ENCODE results near the gene IFNA21.
A peak's percentile ranks its signal among the peaks of the same experiment; 100 is the strongest.
"Not testable (repeated sequence)": the region's sequence is repeated elsewhere in the genome, so short reads cannot be mapped to it uniquely, and the experiment has no call there.

Gene IFNA21

GRCh38 chr9:21166560-21166959 lies at the start of gene IFNA21:
Gene IFNA21 (minus strand): TSS chr9:21166660. CDS start chr9:21166612, 48 bp downstream.
- DNase-seq (ENCODE audit: low read depth), result not testable (repeated sequence)

GRCh38 chr9:21213411-21214326 lies 47.2 kb upstream of the IFNA21 start:
- DNase-seq (ENCODE audit: low read depth), result not testable (repeated sequence)

- DNase-seq (ENCODE audit: low read depth), result not testable (repeated sequence)
Measured at GRCh38 chr9:21212160-21212559, 45.7 kb upstream of the IFNA21 start.

GRCh38 chr9:21210782-21211181 lies 44.3 kb upstream of the IFNA21 start:
- not testable (repeated sequence) for DNase-seq (ENCODE audit: low read depth)

GRCh38 chr9:21210311-21210710 lies 43.9 kb upstream of the IFNA21 start:
- no peak for DNase-seq (ENCODE audit: low read depth)

GRCh38 chr9:21207043-21207442 lies 40.6 kb upstream of the IFNA21 start, which contains the start of gene IFNA10:
Gene IFNA10 (minus strand): TSS chr9:21207143. CDS start chr9:21207097, 46 bp downstream.
- not testable (repeated sequence) for DNase-seq (ENCODE audit: low read depth)

GRCh38 chr9:21205204-21205603 lies 38.7 kb upstream of the IFNA21 start:
- no peak for DNase-seq (ENCODE audit: low read depth)

GRCh38 chr9:21202105-21202504 lies 35.6 kb upstream of the IFNA21 start, which contains the start of gene IFNA7:
Gene IFNA7 (minus strand): TSS chr9:21202205. CDS start chr9:21202165, 40 bp downstream.
- DNase-seq (ENCODE audit: low read depth), result not testable (repeated sequence)

- peak; percentile 13 for DNase-seq (ENCODE audit: low read depth)
Measured at GRCh38 chr9:21194867-21195776, 28.7 kb upstream of the IFNA21 start.

- DNase-seq (ENCODE audit: low read depth), result not testable (repeated sequence)
Measured at GRCh38 chr9:21187487-21187886, 21.0 kb upstream of the IFNA21 start, which contains the start of gene IFNA4. Gene IFNA4 (minus strand): TSS chr9:21187587. CDS start chr9:21187531, 56 bp downstream.

- DNase-seq (ENCODE audit: low read depth), result not testable (repeated sequence)
Measured at GRCh38 chr9:21182810-21183736, 16.6 kb upstream of the IFNA21 start.

- no peak for DNase-seq (ENCODE audit: low read depth)
Measured at GRCh38 chr9:21174671-21175070, 8.2 kb upstream of the IFNA21 start.

GRCh38 chr9:21172156-21172555 lies 5.7 kb upstream of the IFNA21 start:
- no peak for DNase-seq (ENCODE audit: low read depth)

- DNase-seq (ENCODE audit: low read depth), result no peak
Measured at GRCh38 chr9:21171351-21171750, 4.9 kb upstream of the IFNA21 start.

GRCh38 chr9:21165516-21165915 lies 944 bp downstream of the IFNA21 start:
- no peak for DNase-seq (ENCODE audit: low read depth)

GRCh38 chr9:21160178-21160577 lies 6.3 kb downstream of the IFNA21 start:
- DNase-seq (ENCODE audit: low read depth), result no peak

GRCh38 chr9:21155501-21155900 lies 11.0 kb downstream of the IFNA21 start:
- no peak for DNase-seq (ENCODE audit: low read depth)

GRCh38 chr9:21154018-21154608 lies 12.3 kb downstream of the IFNA21 start:
- no peak for DNase-seq (ENCODE audit: low read depth)

- DNase-seq (ENCODE audit: low read depth), result no peak
Measured at GRCh38 chr9:21153336-21154017, 13.0 kb downstream of the IFNA21 start.

GRCh38 chr9:21144603-21145002 lies 21.9 kb downstream of the IFNA21 start:
- no peak for DNase-seq (ENCODE audit: low read depth)

All from activated T-cell treated with anti-CD3 and anti-CD28 coated beads for 48 hours (primary cell).